Neuronal stem cell (in vitro differentiated cells): ENCODE data around the gene RPS26.

Source experiments
- DNase-seq: peaks from one replicate; pipeline ENCODE4 v3.0.0-alpha.2; 2013; ENCODE audit warnings: low spot score
- H2AFZ ChIP-seq: one replicate; pipeline ENCODE4 v1.6.1; 2013; ENCODE audit warnings: mild to moderate bottlenecking, low read length, inconsistent platforms
- H2AK5ac ChIP-seq: 2 replicates; pipeline ENCODE4 v1.6.1; 2013; ENCODE audit warnings: low read depth, mild to moderate bottlenecking, inconsistent platforms, low read length, moderate library complexity, mixed read lengths
- H2BK120ac ChIP-seq: 2 replicates; pipeline ENCODE4 v1.6.1; 2013; ENCODE audit warnings: low read depth, mild to moderate bottlenecking, inconsistent platforms, low read length, moderate library complexity, mixed read lengths
- H2BK12ac ChIP-seq: one replicate; pipeline ENCODE4 v1.6.1; 2013; ENCODE audit warnings: low read length, inconsistent platforms
- H2BK15ac ChIP-seq: 2 replicates; pipeline ENCODE4 v1.6.1; 2013; ENCODE audit warnings: mild to moderate bottlenecking, low read length, inconsistent platforms, mixed read lengths
- H2BK5ac ChIP-seq: one replicate; pipeline ENCODE4 v1.6.1; 2013; ENCODE audit warnings: inconsistent platforms, mild to moderate bottlenecking, low read length, moderate library complexity
- H3K14ac ChIP-seq: one replicate; pipeline ENCODE4 v1.6.1; 2013; ENCODE audit warnings: low read length, inconsistent platforms
- H3K18ac ChIP-seq: 2 replicates; pipeline ENCODE4 v1.6.1; 2013; ENCODE audit warnings: low read length, inconsistent platforms
- H3K23ac ChIP-seq: 2 replicates; pipeline ENCODE4 v1.6.1; 2013; ENCODE audit warnings: low read depth, mild to moderate bottlenecking, mixed read lengths, low read length, inconsistent platforms; ENCODE audit not compliant: poor library complexity
- H3K27ac ChIP-seq: replicated peaks from 3 replicates; pipeline ENCODE4 v1.5.1; 2013; ENCODE audit warnings: low read length, inconsistent platforms
- H3K27me3 ChIP-seq, 3 experiments: 2 replicates each; pipeline ENCODE4 v1.6.1; 2013; ENCODE audit warnings: low read length in 3 of 3, mild to moderate bottlenecking in 2 of 3, inconsistent platforms in 1 of 3, low read depth in 1 of 3, mixed read lengths in 1 of 3, moderate library complexity in 1 of 3; ENCODE audit not compliant: control insufficient read depth in 3 of 3, insufficient read depth in 3 of 3
- H3K36me3 ChIP-seq, 2 donors: replicated peaks in 1 of 2; 2 replicates each; pipeline ENCODE4 v1.6.1; 2013; ENCODE audit warnings: low read length in 2 of 2; ENCODE audit not compliant: control insufficient read depth in 2 of 2, insufficient read depth in 2 of 2
- H3K4ac ChIP-seq: 2 replicates; pipeline ENCODE4 v1.6.1; 2013; ENCODE audit warnings: inconsistent platforms, mild to moderate bottlenecking, low read length, moderate library complexity
- H3K4me1 ChIP-seq, 2 donors: 1 replicate in 1 of 2; 2 replicates in 1 of 2; pipeline ENCODE4 v1.6.1; 2013; ENCODE audit warnings: low read length in 2 of 2, low read depth in 1 of 2; ENCODE audit not compliant: control insufficient read depth in 2 of 2, insufficient read depth in 1 of 2
- H3K4me2 ChIP-seq: one replicate; pipeline ENCODE4 v1.6.1; 2013; ENCODE audit warnings: mild to moderate bottlenecking, low read length, inconsistent platforms; ENCODE audit not compliant: insufficient read depth, poor library complexity, severe bottlenecking
- H3K4me3 ChIP-seq, 2 donors: 2 replicates each; pipeline ENCODE4 v1.5.1; 2013; ENCODE audit warnings: low read length in 2 of 2, mild to moderate bottlenecking in 2 of 2, inconsistent platforms in 1 of 2, moderate library complexity in 1 of 2
- H3K79me1 ChIP-seq: one replicate; pipeline ENCODE4 v1.6.1; 2013; ENCODE audit warnings: low read depth, mild to moderate bottlenecking, inconsistent platforms, low read length, moderate library complexity
- H3K9ac ChIP-seq: one replicate; pipeline ENCODE4 v1.6.1; 2013; ENCODE audit warnings: mild to moderate bottlenecking, low read depth, low read length, inconsistent platforms; ENCODE audit not compliant: poor library complexity
- H3K9me3 ChIP-seq, 2 donors: replicated peaks in 1 of 2; 2 replicates each; pipeline versions ENCODE3 to v1.6.1; 2013; ENCODE audit warnings: low read length in 2 of 2, mild to moderate bottlenecking in 2 of 2, inconsistent platforms in 1 of 2, low read depth in 1 of 2, mixed read lengths in 1 of 2, moderate library complexity in 1 of 2; ENCODE audit not compliant: control insufficient read depth in 2 of 2, insufficient read depth in 1 of 2
- H4K8ac ChIP-seq: one replicate; pipeline ENCODE4 v1.6.1; 2013; ENCODE audit warnings: low read depth, mild to moderate bottlenecking, inconsistent platforms, low read length, moderate library complexity
- H4K91ac ChIP-seq: one replicate; pipeline ENCODE4 v1.6.1; 2013; ENCODE audit warnings: low read length, low read depth, mild to moderate bottlenecking, inconsistent platforms; ENCODE audit not compliant: poor library complexity
- WGBS, 2 donors: extraction: QIAGEN DNeasy Blood & Tissue Kit; methylation state at CpG; one replicate each; pipeline ENCODE4 v1.1.7; 2013; ENCODE audit warnings: missing lambda C conversion rate in 2 of 2, mixed read lengths in 1 of 2; ENCODE audit not compliant: insufficient read length in 2 of 2, insufficient replicate concordance in 1 of 2; ENCODE audit errors: extremely low coverage in 2 of 2; 5-methylcytosine and 5-hydroxymethylcytosine counted together

Gene RPS26

DNA sequence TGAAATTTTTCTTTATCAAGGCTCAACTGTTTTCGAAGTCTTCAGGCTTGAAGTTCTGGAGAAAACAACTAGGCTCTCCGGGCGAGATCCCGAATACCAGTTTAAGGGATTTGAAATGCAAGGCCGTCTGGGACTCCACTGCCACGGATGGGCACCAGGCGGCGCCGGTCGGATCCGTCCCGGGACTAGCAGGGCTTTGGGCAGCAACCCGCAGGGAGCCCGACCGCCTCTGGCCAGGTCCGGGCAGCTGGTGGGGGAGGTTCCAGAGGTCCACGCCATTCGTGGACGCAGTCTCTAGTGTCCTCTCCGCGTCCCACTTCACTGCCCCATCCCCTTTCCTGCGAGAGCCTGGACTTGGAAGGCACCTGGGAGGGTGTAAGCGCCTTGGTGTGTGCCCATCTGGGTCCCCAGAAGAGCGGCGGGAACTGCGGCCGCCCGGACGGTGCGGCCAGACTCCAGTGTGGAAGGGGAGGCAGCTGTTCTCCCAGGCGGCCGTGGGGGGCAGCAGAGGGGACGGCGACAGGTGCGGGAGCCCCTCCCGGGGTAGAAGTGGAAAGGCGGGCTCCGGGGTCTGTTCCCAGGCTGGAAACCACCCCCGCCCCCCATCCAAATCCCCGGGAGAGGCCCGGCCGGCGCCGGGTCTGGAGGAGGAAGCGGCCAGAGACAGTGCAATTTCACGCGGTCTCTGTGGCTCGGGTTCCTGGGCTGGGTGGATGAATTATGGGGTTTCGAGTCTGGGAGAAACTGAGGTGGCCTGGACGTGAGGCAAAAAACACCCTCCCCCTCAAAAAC lies 37.4 kb downstream of the RPS26 start:
- Histone ChIP-seq H3K27ac (no peak overlapping the region), H3K4me2 (peak overlapping the region; percentile 95), H3K9me3 (no peaks in the 10 kb centered on the region), H2BK15ac (peak overlapping the region; percentile 27), H2AFZ (peak overlapping the region; percentile 99), H3K18ac (peak overlapping the region; percentile 96), H3K79me1 (no peaks in the 10 kb centered on the region), H3K36me3 (no peaks in the 10 kb centered on the region), H3K4me3 (peak overlapping the region; percentile 47 to 83), H3K27me3 (peaks cover 0 to 52% (median 18%) of the 10 kb centered on the region in 3 experiments), H2BK5ac (no peak overlapping the region), H2BK12ac (peak overlapping the region; percentile 60), H2BK120ac (peak overlapping the region; percentile 39), H3K9ac (peak overlapping the region; percentile 70), H3K4me1 (peaks cover 9 to 12% of the 10 kb centered on the region in 2 donors), H3K4ac (no peak overlapping the region), H3K14ac (no peak overlapping the region), H4K8ac (peak overlapping the region; percentile 89), H3K23ac (peak overlapping the region; percentile 87), H2AK5ac (peak overlapping the region; percentile 34), H4K91ac (no peak overlapping the region)
- DNase-seq: peak; percentile 71
- WGBS, 2 donors: no CpG with 5 or more reads among the region's 50 CpGs

DNA sequence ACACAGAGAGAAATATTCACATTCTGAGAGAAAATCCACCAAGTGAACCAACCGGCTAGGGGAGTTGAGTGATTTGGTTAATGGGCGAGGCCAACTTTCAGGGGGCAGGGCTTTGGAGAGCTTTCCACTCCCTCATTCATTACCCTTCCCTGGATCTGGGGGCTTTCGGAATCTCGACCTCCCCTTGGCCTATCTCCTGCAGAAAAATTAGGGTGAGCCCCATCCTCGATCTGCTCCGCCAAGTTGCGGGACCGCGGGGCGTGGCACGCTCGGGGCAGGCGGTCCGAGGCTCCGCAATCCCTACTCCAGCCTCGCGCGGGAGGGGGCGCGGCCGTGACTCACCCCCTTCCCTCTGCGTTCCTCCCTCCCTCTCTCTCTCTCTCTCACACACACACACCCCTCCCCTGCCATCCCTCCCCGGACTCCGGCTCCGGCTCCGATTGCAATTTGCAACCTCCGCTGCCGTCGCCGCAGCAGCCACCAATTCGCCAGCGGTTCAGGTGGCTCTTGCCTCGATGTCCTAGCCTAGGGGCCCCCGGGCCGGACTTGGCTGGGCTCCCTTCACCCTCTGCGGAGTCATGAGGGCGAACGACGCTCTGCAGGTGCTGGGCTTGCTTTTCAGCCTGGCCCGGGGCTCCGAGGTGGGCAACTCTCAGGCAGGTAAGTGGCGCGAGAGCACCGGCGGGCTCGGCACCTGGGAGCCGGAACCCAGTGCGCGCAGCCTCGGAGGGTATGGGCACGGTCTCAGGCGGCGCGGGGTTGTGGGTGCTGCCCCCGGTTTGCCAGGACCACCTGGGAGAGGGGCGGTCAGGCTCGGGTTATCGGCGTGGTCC lies 38.2 kb downstream of the RPS26 start, which contains the start of gene ERBB3:
Gene ERBB3 (plus strand): TSS at position 443 of the 833 bp plus-strand sequence. CDS start 136 bp downstream, at position 579.
- peak within 1 kb of the TSS; percentile 96 for H3K23ac ChIP-seq
- H3K27ac ChIP-seq: no peak within 1 kb of the TSS
- H4K8ac ChIP-seq: peak within 1 kb of the TSS; percentile 89
- H3K9me3 ChIP-seq: no peaks in the 10 kb centered on the region
- peak within 1 kb of the TSS; percentile 99 for H2AFZ ChIP-seq
- H3K4ac ChIP-seq: no peak within 1 kb of the TSS
- H3K4me2 ChIP-seq: peak within 1 kb of the TSS; percentile 95
- no peak within 1 kb of the TSS for H3K14ac ChIP-seq
- peak within 1 kb of the TSS; percentile 46 for H2AK5ac ChIP-seq
- H3K4me1 ChIP-seq: peaks cover 9 to 12% of the 10 kb centered on the region in 2 donors
- peak within 1 kb of the TSS; percentile 73 for H2BK12ac ChIP-seq
- no CpG with 5 or more reads among the region's 59 CpGs for WGBS, 2 donors
- H3K36me3 ChIP-seq: no peaks in the 10 kb centered on the region
- H2BK15ac ChIP-seq: peak within 1 kb of the TSS; percentile 88
- H3K18ac ChIP-seq: peak within 1 kb of the TSS; percentile 96
- H4K91ac ChIP-seq: no peak within 1 kb of the TSS
- H3K27me3 ChIP-seq: peaks cover 0 to 52% (median 18%) of the 10 kb centered on the region in 3 experiments
- DNase-seq: peak; percentile 56
- H3K9ac ChIP-seq: peak within 1 kb of the TSS; percentile 80
- no peak within 1 kb of the TSS for H2BK5ac ChIP-seq
- H3K79me1 ChIP-seq: no peaks in the 10 kb centered on the region
- H2BK120ac ChIP-seq: peak within 1 kb of the TSS; percentile 39
- peak within 1 kb of the TSS; percentile 47 to 83 for H3K4me3 ChIP-seq

DNA sequence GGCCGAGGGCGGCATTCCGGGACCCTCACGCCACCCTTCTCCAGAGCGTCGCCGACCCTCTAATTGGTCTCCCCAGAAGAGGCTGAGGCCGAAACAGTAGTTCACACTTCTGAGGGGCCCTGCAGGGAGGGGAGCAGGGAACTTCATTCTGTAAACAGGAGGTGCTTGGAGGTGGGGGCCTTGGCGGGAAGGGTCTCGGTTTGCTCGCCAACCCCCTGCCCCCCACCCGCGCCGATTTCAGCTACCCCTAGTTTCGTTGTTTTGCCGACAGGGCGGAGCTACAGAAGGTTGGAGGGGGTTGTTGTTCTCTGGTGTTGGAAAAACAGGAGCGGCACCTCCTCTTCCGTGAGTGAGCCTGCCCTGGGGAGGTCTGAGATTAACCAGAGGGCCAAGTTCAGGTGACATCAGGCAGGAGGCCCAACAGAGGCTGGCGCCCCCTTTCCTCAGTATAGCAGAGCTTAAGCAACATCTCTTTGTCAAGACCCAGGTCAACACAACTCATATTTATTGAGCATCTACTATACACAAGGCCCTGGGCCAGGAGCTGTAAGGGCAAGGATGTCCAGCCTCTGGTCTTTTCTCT lies 38.9 kb downstream of the RPS26 start:
- H4K8ac ChIP-seq: no peak overlapping the region
- H3K4me3 ChIP-seq: peak overlapping the region; percentile 47 to 83
- WGBS, 2 donors: no CpG with 5 or more reads among the region's 20 CpGs
- no peak overlapping the region for H2BK5ac ChIP-seq
- peak overlapping the region; percentile 95 for H3K4me2 ChIP-seq
- H3K23ac ChIP-seq: peak overlapping the region; percentile 96
- H3K9ac ChIP-seq: no peak overlapping the region
- H3K9me3 ChIP-seq: no peaks in the 10 kb centered on the region
- no peak overlapping the region for H3K14ac ChIP-seq
- H2BK120ac ChIP-seq: no peak overlapping the region
- H3K36me3 ChIP-seq: no peaks in the 10 kb centered on the region
- peaks cover 9 to 12% of the 10 kb centered on the region in 2 donors for H3K4me1 ChIP-seq
- H4K91ac ChIP-seq: no peak overlapping the region
- peaks cover 0 to 52% (median 18%) of the 10 kb centered on the region in 3 experiments for H3K27me3 ChIP-seq
- peak overlapping the region; percentile 46 for H2AK5ac ChIP-seq
- H2AFZ ChIP-seq: peak overlapping the region; percentile 99
- no peak overlapping the region for H3K4ac ChIP-seq
- H2BK15ac ChIP-seq: peak overlapping the region; percentile 43
- no peak overlapping the region for H3K27ac ChIP-seq
- peak overlapping the region; percentile 93 for H3K18ac ChIP-seq
- H3K79me1 ChIP-seq: no peaks in the 10 kb centered on the region
- H2BK12ac ChIP-seq: no peak overlapping the region
- no peak for DNase-seq
